ENCODE data around the gene EXOC3.

Gene EXOC3

GRCh38 chr5:439636-440035 is 3.3 kb upstream of the EXOC3 start:
- no peak for DNase-seq (ENCODE audit: low spot score)

- no peak for DNase-seq (ENCODE audit: low spot score)
Observed at GRCh38 chr5:440401-441201, 2.4 kb upstream of the EXOC3 start.

GRCh38 chr5:441996-442334 is 1.0 kb upstream of the EXOC3 start:
- no peak for DNase-seq (ENCODE audit: low spot score)

GRCh38 chr5:443239-444151 is 519 bp downstream of the EXOC3 start:
- no peak for DNase-seq (ENCODE audit: low spot score)

- DNase-seq (ENCODE audit: low spot score): no peak
Observed at GRCh38 chr5:444226-444625, 1.2 kb downstream of the EXOC3 start.

- no peak for DNase-seq (ENCODE audit: low spot score)
Observed at GRCh38 chr5:445591-445990, 2.6 kb downstream of the EXOC3 start.

- DNase-seq (ENCODE audit: low spot score): no peak
Observed at GRCh38 chr5:446066-446882, 3.3 kb downstream of the EXOC3 start.

- no peak for DNase-seq (ENCODE audit: low spot score)
Observed at GRCh38 chr5:446883-447263, 3.9 kb downstream of the EXOC3 start.

GRCh38 chr5:447501-447900 is 4.5 kb downstream of the EXOC3 start:
- no peak for DNase-seq (ENCODE audit: low spot score)

- no peak for DNase-seq (ENCODE audit: low spot score)
Observed at GRCh38 chr5:448061-448765, 5.2 kb downstream of the EXOC3 start.

GRCh38 chr5:448766-449090 is 5.8 kb downstream of the EXOC3 start:
- DNase-seq (ENCODE audit: low spot score): peak; percentile 39

- no peak for DNase-seq (ENCODE audit: low spot score)
Observed at GRCh38 chr5:449151-449550, 6.2 kb downstream of the EXOC3 start.

GRCh38 chr5:451587-452458 is 8.8 kb downstream of the EXOC3 start:
- DNase-seq (ENCODE audit: low spot score): no peak

- no peak for DNase-seq (ENCODE audit: low spot score)
Observed at GRCh38 chr5:452978-453710, 10.2 kb downstream of the EXOC3 start.

- DNase-seq (ENCODE audit: low spot score): no peak
Observed at GRCh38 chr5:453725-454481, 10.9 kb downstream of the EXOC3 start.

GRCh38 chr5:454936-455335 is 12.0 kb downstream of the EXOC3 start:
- DNase-seq (ENCODE audit: low spot score): no peak

GRCh38 chr5:455806-456205 is 12.8 kb downstream of the EXOC3 start:
- no peak for DNase-seq (ENCODE audit: low spot score)

- DNase-seq (ENCODE audit: low spot score): no peak
Observed at GRCh38 chr5:456351-457194, 13.6 kb downstream of the EXOC3 start.

All from putamen (tissue), 1 donor.